ENCODE measurements around the gene SSH2. TPM values are rescaled to one million over a fixed set of nuclear protein-coding genes. Genes with fewer than 3 reads are reported as not detected.

Gene SSH2
- total and polyA plus RNA-seq, 9 of the 15 experiments (the other 6 are each of a cell fraction or from before 2014, with no cell fraction given), result 3.9 to 16.1 (median 10.2) TPM

DNA sequence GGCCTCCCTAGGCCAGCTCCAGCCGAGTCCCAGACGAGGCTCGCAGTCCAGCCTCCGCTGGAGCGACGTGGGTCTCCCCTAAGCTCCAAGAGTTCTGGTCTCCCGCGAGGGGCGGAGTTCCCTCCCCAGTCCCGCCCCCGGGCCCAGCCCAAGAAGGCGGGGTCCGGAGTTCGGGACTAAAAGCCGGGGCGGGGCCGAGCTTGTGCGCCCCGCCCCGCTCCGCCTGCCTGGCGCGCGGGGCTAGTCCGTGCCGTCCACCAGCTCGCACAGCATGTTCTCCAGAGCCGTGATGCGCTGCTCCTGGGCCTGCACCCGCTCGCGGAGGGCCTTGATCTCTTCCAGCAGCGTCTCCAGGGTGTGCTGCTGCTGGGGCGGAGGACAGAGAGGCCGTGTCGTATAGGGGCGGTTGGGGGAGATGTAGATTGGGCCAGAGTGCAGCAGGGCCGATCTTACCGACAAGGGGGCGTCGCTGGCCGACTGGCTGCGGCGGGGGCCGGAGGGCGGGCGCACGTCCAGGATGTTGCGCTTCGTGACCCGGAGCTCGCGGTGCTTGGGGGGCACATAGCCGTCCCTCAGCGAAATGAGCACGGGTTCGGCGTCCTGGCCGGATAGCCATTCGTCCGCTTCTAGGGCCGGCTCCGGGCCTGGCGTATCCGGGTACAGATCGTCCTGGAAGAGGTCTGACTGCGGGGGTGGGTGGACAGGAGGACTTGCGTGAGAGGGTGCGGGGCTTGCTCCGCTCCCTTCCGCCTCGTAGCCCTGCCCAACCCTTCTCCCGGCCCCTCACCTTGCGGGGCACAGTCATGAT, 314.3 kb downstream of the SSH2 start (continued):
- TF ChIP-seq CTBP1 (IDR thresholded peaks at IDR 0.05; ENCODE audit: borderline replicate concordance) (peak; percentile 54; the same call in 1 of the 2 replicates), POLR2G (IDR thresholded peaks at IDR 0.05; ENCODE audit: low read depth, low read length) (peak; percentile 76), MYC (IDR thresholded peaks at IDR 0.05; ENCODE audit: low read depth, low read length) (0 out of 2 replicates have a peak, but pooled peaks have one; percentile 38), MYC (CRISPR knock-in tag; IDR thresholded peaks at IDR 0.05; ENCODE audit: borderline replicate concordance, low read depth) (no peak), FIP1L1 (IDR thresholded peaks at IDR 0.05; ENCODE audit: low read depth, low read length, poor library complexity, severe bottlenecking) (peak; percentile 29), MTA2 (IDR thresholded peaks at IDR 0.05; ENCODE audit: low read depth) (no peak), RBM25 (IDR thresholded peaks at IDR 0.05; ENCODE audit: low read depth, low read length, severe bottlenecking) (no peak), POLR2A (conservative IDR thresholded peaks at IDR 0.05) (0 out of 2 replicates have a peak, but pooled peaks have one; percentile 30), CXXC5 (CRISPR knock-in tag; IDR thresholded peaks at IDR 0.05) (peak; percentile 59), ZNF707 (CRISPR knock-in tag; conservative IDR thresholded peaks at IDR 0.05) (no peak), NRF1 (conservative IDR thresholded peaks at IDR 0.05 in 1 of 2, IDR thresholded peaks at IDR 0.05 in 1 of 2) (peak; percentile 68 to 75), ATF1 (CRISPR knock-in tag; IDR thresholded peaks at IDR 0.05) (no peak), ATF1 (tag; IDR thresholded peaks at IDR 0.05) (0 out of 2 replicates have a peak, but pooled peaks have one; percentile 12), TCF7L2 (IDR thresholded peaks at IDR 0.05; ENCODE audit: low read depth, low read length) (no peak), RCOR1 (IDR thresholded peaks at IDR 0.05; ENCODE audit: borderline replicate concordance in 1 of 2, low read depth in 2 of 2, low read length in 2 of 2) (0 out of 4 replicates have a peak, but pooled peaks of 1 of the 2 experiments have one; percentile 12), ZNF324 (CRISPR knock-in tag; IDR thresholded peaks at IDR 0.05) (no peak), ZBTB17 (CRISPR knock-in tag; IDR thresholded peaks at IDR 0.05) (no peak), PCBP1 (IDR thresholded peaks at IDR 0.05; ENCODE audit: low read depth, low read length, poor library complexity, severe bottlenecking) (peak; percentile 53)
- TF ChIP-seq, protein P1, sequence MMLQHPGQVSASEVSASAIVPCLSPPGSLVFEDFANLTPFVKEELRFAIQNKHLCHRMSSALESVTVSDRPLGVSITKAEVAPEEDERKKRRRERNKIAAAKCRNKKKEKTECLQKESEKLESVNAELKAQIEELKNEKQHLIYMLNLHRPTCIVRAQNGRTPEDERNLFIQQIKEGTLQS (IDR thresholded peaks at IDR 0.05), result no peak
- TF ChIP-seq, protein P1 (CRISPR knock-in tag; conservative IDR thresholded peaks at IDR 0.05), result no peak
- TF ChIP-seq, protein P2, sequence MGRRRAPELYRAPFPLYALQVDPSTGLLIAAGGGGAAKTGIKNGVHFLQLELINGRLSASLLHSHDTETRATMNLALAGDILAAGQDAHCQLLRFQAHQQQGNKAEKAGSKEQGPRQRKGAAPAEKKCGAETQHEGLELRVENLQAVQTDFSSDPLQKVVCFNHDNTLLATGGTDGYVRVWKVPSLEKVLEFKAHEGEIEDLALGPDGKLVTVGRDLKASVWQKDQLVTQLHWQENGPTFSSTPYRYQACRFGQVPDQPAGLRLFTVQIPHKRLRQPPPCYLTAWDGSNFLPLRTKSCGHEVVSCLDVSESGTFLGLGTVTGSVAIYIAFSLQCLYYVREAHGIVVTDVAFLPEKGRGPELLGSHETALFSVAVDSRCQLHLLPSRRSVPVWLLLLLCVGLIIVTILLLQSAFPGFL (CRISPR knock-in tag; IDR thresholded peaks at IDR 0.05), result no peak
- TF ChIP-seq, protein P3, sequence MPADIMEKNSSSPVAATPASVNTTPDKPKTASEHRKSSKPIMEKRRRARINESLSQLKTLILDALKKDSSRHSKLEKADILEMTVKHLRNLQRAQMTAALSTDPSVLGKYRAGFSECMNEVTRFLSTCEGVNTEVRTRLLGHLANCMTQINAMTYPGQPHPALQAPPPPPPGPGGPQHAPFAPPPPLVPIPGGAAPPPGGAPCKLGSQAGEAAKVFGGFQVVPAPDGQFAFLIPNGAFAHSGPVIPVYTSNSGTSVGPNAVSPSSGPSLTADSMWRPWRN (IDR thresholded peaks at IDR 0.05; ENCODE audit: low read depth), result no peak
- TF ChIP-seq, protein P4, sequence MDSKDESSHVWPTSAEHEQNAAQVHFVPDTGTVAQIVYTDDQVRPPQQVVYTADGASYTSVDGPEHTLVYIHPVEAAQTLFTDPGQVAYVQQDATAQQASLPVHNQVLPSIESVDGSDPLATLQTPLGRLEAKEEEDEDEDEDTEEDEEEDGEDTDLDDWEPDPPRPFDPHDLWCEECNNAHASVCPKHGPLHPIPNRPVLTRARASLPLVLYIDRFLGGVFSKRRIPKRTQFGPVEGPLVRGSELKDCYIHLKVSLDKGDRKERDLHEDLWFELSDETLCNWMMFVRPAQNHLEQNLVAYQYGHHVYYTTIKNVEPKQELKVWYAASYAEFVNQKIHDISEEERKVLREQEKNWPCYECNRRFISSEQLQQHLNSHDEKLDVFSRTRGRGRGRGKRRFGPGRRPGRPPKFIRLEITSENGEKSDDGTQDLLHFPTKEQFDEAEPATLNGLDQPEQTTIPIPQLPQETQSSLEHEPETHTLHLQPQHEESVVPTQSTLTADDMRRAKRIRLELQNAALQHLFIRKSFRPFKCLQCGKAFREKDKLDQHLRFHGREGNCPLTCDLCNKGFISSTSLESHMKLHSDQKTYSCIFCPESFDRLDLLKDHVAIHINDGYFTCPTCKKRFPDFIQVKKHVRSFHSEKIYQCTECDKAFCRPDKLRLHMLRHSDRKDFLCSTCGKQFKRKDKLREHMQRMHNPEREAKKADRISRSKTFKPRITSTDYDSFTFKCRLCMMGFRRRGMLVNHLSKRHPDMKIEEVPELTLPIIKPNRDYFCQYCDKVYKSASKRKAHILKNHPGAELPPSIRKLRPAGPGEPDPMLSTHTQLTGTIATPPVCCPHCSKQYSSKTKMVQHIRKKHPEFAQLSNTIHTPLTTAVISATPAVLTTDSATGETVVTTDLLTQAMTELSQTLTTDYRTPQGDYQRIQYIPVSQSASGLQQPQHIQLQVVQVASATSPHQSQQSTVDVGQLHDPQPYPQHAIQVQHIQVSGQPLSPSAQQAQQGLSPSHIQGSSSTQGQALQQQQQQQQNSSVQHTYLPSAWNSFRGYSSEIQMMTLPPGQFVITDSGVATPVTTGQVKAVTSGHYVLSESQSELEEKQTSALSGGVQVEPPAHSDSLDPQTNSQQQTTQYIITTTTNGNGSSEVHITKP (IDR thresholded peaks at IDR 0.05; ENCODE audit: partially characterized antibody), result no peak
